Bone marrow (tissue), 2 donors: ENCODE data around the gene STMN1.

Experiments
- DNase-seq, 2 donors: peaks; one replicate each; lab custom pipeline; 2025; lab: John Stamatoyannopoulos, UW

Gene STMN1

GRCh38 chr1:25922056-25922970 lies 16.1 kb upstream of the STMN1 start:
- DNase-seq: no peak

GRCh38 chr1:25918615-25919014 lies 12.4 kb upstream of the STMN1 start:
- DNase-seq: no peak

DNA sequence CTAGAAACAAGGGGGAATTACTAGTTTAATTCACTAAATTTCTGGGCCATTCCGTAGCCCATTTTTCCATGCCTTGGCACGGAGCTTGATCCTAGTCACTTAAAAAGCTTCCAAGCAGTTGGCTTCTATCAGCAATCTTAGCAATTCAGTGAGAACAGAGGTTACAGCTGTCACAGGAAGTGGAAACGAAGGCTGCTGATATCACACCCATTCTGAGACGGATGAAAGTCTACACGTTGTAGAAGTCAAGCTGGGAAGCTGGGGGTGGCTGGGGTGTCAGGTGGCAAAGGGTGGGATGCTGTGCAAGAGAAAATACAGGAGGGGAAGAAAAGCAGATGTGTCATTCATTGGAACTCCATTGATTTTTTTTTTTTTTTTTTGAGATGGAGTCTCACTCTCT lies 11.8 kb upstream of the STMN1 start:
- DNase-seq: no peak

GRCh38 chr1:25916460-25916859 lies 10.2 kb upstream of the STMN1 start:
- DNase-seq: no peak

DNA sequence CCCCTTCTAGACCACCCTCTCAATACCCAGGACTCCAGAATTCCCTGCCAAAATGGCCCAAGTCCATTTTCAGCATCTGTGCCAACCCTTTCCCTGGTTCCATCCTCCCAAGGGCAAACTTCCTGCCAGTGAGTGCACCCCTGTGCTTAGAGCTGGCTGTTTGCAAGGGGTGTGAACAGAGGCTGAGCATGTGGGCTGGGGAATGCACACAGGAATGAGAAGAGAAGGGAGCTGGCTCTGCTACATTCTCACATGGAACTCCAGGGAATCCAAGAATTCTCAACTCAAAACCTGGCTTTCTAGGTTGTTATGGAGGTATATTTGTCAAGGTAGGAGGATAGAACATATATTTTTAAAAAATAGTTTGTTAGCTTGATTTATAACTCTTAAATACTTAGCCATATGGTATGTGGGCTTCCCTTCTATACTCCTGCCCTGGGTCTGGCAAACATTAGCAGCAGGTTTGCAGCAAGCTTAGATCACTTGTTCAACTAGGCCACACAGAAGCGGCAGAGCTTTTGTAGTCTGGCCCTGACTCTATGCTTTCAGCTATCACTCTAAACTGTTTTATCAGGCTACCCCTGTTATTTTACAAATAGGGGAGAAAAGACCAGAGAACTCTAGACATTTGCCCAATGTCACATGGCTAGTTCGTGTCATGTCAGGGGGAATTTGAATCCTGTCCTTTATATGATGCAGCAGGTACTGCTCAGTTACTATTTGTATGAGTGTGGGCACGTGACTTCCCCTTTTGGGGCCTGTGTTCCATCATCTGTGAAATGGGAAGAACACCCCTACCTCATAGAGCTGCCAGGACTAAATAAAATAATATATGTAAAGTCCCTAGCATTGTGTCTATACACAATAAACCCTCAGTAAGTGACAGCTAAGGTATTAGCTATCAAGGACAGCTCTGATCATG lies 8.1 kb upstream of the STMN1 start:
- DNase-seq: no peak

DNA sequence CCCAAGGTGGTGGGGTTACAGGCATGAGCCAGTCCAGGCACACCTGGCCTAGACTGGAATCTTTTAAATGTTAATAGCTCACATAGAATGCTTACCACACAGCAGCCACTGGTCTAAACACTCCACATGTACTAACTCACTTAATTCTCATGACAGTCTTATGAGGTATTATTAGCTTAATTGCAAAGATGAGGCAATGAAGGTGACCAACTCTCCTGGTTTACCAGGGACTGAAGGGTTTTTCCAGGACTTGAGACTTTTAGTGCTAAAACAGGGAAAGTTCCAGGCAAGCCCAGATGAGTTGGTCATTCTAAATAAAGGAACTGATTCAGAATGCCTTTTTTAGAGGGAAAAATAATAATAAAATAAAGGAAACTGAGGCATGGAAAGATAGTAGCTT lies 7.0 kb upstream of the STMN1 start:
- no peak for DNase-seq

GRCh38 chr1:25912076-25912831 lies 6.0 kb upstream of the STMN1 start:
- DNase-seq: no peak

- no peak for DNase-seq
Observed at GRCh38 chr1:25911162-25911561, 4.9 kb upstream of the STMN1 start.

GRCh38 chr1:25909040-25909439 lies 2.8 kb upstream of the STMN1 start:
- no peak for DNase-seq

DNA sequence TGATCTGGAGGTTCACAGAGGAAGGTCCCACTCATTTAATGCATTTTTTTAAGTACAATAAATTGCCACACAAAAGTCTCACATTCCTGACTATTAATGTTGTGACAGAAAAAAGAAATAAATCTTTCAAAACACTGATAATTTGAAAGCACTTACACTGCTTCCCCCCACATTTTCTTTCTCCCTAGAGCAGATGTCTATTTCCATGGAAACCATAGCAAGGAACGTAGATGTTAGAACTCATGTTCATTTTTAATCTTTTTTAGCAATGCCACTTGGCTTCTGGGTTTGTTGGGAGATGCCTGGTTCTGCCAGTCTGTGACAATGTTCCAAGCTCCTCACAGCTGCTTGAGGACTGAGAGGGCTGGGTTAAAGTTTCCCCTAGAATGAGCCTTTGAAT lies 1.9 kb upstream of the STMN1 start:
- no peak for DNase-seq

DNA sequence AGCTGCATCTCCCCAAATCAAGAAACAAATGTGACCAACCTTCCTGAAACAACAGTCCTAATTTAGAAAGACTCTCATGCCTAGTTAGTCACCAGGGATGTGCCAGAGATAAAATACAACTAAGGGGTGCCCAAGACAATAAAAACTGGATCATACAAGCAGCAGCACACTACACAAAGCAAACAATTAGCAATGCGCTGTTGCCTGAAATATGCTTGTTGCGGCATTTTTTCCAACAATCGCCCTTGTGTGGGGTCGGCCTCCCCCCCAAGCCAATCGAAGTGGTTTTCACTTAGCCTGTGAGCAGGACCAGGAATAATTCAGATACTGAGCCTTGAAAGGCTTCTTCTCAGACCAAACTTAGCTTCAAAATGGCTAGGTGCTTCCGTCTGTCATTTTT lies 1.4 kb upstream of the STMN1 start:
- DNase-seq: no peak

DNA sequence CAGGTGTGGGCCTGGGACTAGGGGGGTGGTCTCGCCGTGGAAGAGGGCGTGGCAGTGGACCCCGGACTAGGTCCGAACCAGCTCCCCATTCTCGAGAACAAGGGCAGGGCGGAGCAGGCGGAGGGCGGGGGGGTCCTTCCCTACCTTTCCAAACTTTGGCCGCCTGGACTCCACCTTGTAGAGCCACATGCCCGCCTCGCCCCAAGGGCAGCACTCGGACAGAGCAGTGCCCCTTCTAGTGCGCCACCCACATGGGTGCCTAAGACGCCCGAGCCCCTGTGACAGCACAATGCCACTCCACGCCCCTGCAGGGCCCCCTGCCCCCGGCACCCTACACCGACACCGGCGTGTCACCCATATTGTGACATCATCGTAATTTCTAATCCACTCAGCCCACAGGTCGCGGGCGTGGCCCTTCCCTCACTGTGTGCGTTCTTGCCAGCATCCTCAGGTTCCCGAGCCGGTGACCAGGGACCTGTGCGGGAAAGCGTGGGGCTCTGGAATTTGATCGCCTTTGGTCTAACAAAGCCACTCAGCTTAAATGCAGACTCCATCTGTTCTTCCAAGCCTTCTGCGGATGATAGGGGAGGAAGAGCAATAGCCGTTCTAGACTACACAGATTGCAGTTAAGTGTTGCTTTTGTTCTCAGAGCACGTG lies 553 bp upstream of the STMN1 start:
- DNase-seq: no peak

DNA sequence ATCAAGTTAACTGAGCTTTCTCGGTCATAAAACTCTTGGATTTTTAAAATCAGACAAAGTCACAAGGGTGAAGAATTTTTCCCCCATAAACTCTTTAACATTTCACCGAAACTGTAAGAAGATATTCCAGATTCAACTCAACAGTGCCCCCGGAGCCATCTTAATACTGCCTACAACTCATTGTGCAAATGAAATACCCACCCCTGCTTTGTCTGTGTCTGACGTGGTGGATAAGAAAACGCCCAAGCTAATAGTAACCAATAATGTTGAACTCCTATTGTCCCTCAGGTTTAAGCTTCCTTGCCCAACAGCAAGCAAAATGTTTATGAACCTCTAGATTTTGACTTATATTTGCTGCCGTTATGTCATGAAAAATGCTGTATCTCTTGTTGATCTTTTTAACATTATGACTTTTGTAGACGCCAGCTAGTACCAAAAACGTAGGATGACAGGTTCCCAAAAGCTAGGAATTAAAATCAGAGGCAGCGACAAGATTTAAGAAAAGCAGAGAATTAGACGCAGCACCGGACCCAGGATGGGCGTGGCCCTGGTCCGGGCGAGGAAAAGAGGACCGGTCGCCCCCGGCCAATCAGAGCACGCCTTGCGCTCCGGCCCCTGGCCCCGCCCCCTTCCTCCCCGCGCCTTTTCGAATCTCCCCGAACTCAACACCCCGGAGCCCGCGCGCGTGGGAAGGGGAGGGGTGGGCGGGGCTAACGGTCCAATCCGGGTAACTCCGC lies 1.1 kb downstream of the STMN1 start:
- DNase-seq: peak; percentile 74 to 76

- no peak for DNase-seq
Observed at GRCh38 chr1:25903986-25904385, 2.2 kb downstream of the STMN1 start.

GRCh38 chr1:25902462-25902861 lies 3.8 kb downstream of the STMN1 start:
- no peak for DNase-seq

DNA sequence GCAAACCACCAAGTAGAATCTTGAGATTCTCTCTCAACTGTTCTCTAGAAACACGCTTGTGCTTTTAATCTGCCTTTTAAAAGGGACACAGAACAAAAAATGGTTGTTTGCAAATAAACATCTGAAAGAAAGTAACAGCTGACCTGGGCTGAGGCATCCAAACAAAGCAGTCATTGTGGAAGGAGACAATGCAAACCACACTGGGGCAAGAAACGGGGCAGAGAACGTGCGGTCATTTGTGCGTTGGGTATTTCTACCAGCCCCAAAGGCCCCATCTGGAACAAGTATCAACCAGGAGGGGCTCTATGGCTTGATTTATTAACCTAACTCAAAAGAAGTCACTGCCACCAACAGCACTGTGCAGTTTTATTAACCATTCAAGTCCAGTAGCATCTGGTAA lies 6.0 kb downstream of the STMN1 start:
- DNase-seq: no peak

DNA sequence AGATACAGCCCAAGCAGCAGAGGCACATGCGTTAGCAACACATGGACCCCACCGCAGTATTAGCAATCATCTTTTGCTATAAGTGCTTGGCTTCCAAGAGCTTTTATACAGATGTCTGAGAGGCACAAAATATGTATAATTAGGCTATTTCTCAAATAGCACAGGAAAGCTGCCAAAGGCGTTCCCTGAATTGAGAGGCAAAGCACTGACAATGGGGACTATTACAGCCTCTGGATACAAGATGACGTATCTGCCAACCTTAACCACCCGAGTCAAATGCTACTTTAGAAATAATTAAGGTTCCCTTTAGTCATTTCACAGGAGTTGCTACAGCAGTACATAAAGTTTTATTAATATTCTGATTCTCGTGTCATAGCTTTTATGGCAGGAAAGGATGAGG lies 6.4 kb downstream of the STMN1 start:
- DNase-seq: no peak

GRCh38 chr1:25898223-25899015 lies 7.8 kb downstream of the STMN1 start:
- no peak for DNase-seq

DNA sequence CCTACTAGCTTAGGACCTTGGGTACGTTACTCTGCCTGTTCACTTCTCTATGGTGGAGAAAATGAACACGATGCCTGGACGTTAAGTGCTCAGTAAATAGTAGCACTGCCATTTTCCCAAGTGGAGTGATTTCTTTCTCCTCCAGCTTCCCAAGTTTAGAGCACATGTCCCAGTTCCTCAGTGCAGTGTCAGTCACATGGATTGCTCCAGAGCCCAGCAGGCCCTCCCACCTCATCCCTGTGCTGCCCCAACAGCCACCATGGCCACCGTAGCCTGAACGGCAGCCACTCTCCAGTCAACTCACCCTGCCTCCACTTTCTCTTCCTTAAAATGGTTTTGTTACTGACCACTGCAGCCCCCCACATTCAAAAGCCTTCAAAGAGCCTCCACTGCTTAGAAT lies 8.5 kb downstream of the STMN1 start:
- no peak for DNase-seq

GRCh38 chr1:25896266-25896665 lies 10.0 kb downstream of the STMN1 start:
- DNase-seq: no peak
